Suprapubic skin (tissue), 4 donors: ENCODE results near the gene GPATCH4. TPM values are rescaled to one million over a fixed set of nuclear protein-coding genes. Genes with fewer than 3 reads are reported as not detected.
"Not testable (repeated sequence)": the region's sequence is repeated elsewhere in the genome, so short reads cannot be mapped to it uniquely, and the experiment has no call there.

ENCODE experiments used
- DNase-seq, 2 donors: peaks; one replicate each; pipeline ENCODE4 v3.0.0-alpha.2; 2019; ENCODE audit warnings: low spot score in 2 of 2
- H3K27ac ChIP-seq: fragments of 200-600 bp; sonication (generic); one replicate; pipeline ENCODE4 v1.5.1; 2019
- H3K27me3 ChIP-seq: fragments of 200-600 bp; sonication (generic); one replicate; pipeline ENCODE4 v1.5.1; 2019
- H3K36me3 ChIP-seq: fragments of 200-600 bp; sonication (generic); one replicate; pipeline ENCODE4 v1.5.1; 2019
- H3K4me1 ChIP-seq: fragments of 200-600 bp; sonication (generic); one replicate; pipeline ENCODE4 v1.5.1; 2019
- H3K4me3 ChIP-seq: fragments of 200-600 bp; sonication (generic); one replicate; pipeline ENCODE4 v1.5.1; 2019; ENCODE audit warnings: mild to moderate bottlenecking
- H3K9me3 ChIP-seq: fragments of 200-600 bp; sonication (generic); one replicate; pipeline ENCODE4 v1.5.1; 2019
- CTCF ChIP-seq, 2 donors: fragments of 200-600 bp in 1 of 2; fragments of 450-650 bp in 1 of 2; sonication (generic) in 1 of 2; IDR thresholded peaks; one replicate each; pipeline ENCODE4 v1.5.1; 2016 to 2019; ENCODE audit warnings: antibody characterized with exemption in 2 of 2, mild to moderate bottlenecking in 1 of 2, moderate library complexity in 1 of 2
- EP300 ChIP-seq: sonication (generic); formaldehyde crosslinking; IDR thresholded peaks from one replicate; pipeline ENCODE4 v1.6.1; 2017; ENCODE audit warnings: antibody characterized with exemption
- POLR2A ChIP-seq, 2 donors: fragments of 450-650 bp; IDR thresholded peaks; one replicate each; pipeline ENCODE4 v1.6.1; 2017; ENCODE audit warnings: antibody characterized with exemption in 2 of 2, mild to moderate bottlenecking in 2 of 2, moderate library complexity in 2 of 2
- POLR2AphosphoS5 ChIP-seq, 3 donors: sonication (generic); formaldehyde crosslinking; IDR thresholded peaks; one replicate each; pipeline ENCODE4 v1.6.1; 2017; ENCODE audit warnings: antibody characterized with exemption in 3 of 3
- WGBS: methylation state at CpG from one replicate; pipeline ENCODE4 v1.1.5; 2018; 5-methylcytosine and 5-hydroxymethylcytosine counted together
- total RNA-seq, 4 donors: library from RNA; depleted of rRNA; stranded (reverse); fragments of >200 nt; gene quantifications; one replicate each; pipeline ENCODE4 v1.1.0, GENCODE V29; 2016

Gene GPATCH4
- total RNA-seq, 4 donors from 2014 or later = 15.9 to 25.1 (median 20.5) TPM

- Histone ChIP-seq H3K4me1 (peaks cover 16% of the 10 kb centered on the region), H3K4me3 (peak overlapping the region; percentile 57), H3K27me3 (no peaks in the 10 kb centered on the region), H3K27ac (peak overlapping the region; percentile 80), H3K36me3 (peaks cover 41% of the 10 kb centered on the region), H3K9me3 (no peaks in the 10 kb centered on the region)
- no peak for DNase-seq
- WGBS = 54% methylated on average over 11 of the region's 16 CpGs
- TF ChIP-seq POLR2A (IDR thresholded peaks at IDR 0.05) (no peak), CTCF (IDR thresholded peaks at IDR 0.05) (no peak), POLR2AphosphoS5 (IDR thresholded peaks at IDR 0.05) (no peak), EP300 (no peak)
Measured at GRCh38 chr1:156592158-156592909, 8.9 kb downstream of the GPATCH4 start.

- Histone ChIP-seq H3K4me1 (peaks cover 16% of the 10 kb centered on the region), H3K27ac (peak within 1 kb of the TSS; percentile 80), H3K4me3 (peak within 1 kb of the TSS; percentile 57), H3K27me3 (no peaks in the 10 kb centered on the region), H3K9me3 (no peaks in the 10 kb centered on the region), H3K36me3 (peaks cover 34% of the 10 kb centered on the region)
- WGBS = 1% methylated on average over 29 of the region's 60 CpGs
- peak in 1 of 2 donors; percentile 77 for DNase-seq
- TF ChIP-seq POLR2AphosphoS5 (IDR thresholded peaks at IDR 0.05) = peak in 1 of 3 donors; percentile 13
- TF ChIP-seq POLR2A (IDR thresholded peaks at IDR 0.05) = peak in 1 of 2 donors; percentile 61
- no peak for TF ChIP-seq EP300
Measured at GRCh38 chr1:156591432-156592157, 9.7 kb downstream of the GPATCH4 start, which contains the start of gene NAXE. TSS of gene NAXE (plus strand) at chr1:156591776. CDS start at chr1:156591805, 29 bp downstream.

- DNase-seq = no peak
- Histone ChIP-seq H3K36me3 (peaks cover 29% of the 10 kb centered on the region), H3K27me3 (no peaks in the 10 kb centered on the region), H3K27ac (peak overlapping the region; percentile 80), H3K9me3 (no peaks in the 10 kb centered on the region), H3K4me3 (peak overlapping the region; percentile 57), H3K4me1 (peaks cover 16% of the 10 kb centered on the region)
- no peak for TF ChIP-seq EP300
- no peak for TF ChIP-seq CTCF (IDR thresholded peaks at IDR 0.05)
- TF ChIP-seq POLR2AphosphoS5 (IDR thresholded peaks at IDR 0.05) = no peak
- TF ChIP-seq POLR2A (IDR thresholded peaks at IDR 0.05) = no peak
- 15% methylated on average over 6 of the region's 6 CpGs for WGBS
Measured at GRCh38 chr1:156591181-156591431, 10.2 kb downstream of the GPATCH4 start.

GRCh38 chr1:156590326-156591180 lies 10.7 kb downstream of the GPATCH4 start:
- no peak for DNase-seq
- peaks cover 16% of the 10 kb centered on the region for H3K4me1 ChIP-seq
- no peaks in the 10 kb centered on the region for H3K9me3 ChIP-seq
- TF ChIP-seq POLR2A (IDR thresholded peaks at IDR 0.05) (no peak), EP300 (no peak), POLR2AphosphoS5 (IDR thresholded peaks at IDR 0.05) (no peak), CTCF (IDR thresholded peaks at IDR 0.05) (no peak)
- peaks cover 23% of the 10 kb centered on the region for H3K36me3 ChIP-seq
- H3K27me3 ChIP-seq = no peaks in the 10 kb centered on the region
- peak overlapping the region; percentile 80 for H3K27ac ChIP-seq
- no peak overlapping the region for H3K4me3 ChIP-seq
- WGBS = 83% methylated on average over 10 of the region's 10 CpGs

- peaks cover 16% of the 10 kb centered on the region for H3K4me1 ChIP-seq
- peaks cover 13% of the 10 kb centered on the region for H3K36me3 ChIP-seq
- H3K4me3 ChIP-seq = no peak overlapping the region
- TF ChIP-seq CTCF (IDR thresholded peaks at IDR 0.05) (no peak), POLR2AphosphoS5 (IDR thresholded peaks at IDR 0.05) (no peak), POLR2A (IDR thresholded peaks at IDR 0.05) (no peak), EP300 (no peak)
- WGBS = 68% methylated on average over 5 of the region's 5 CpGs
- no peak overlapping the region for H3K27ac ChIP-seq
- H3K9me3 ChIP-seq = no peaks in the 10 kb centered on the region
- no peaks in the 10 kb centered on the region for H3K27me3 ChIP-seq
- DNase-seq = no peak
Measured at GRCh38 chr1:156589546-156589945, 11.7 kb downstream of the GPATCH4 start.

GRCh38 chr1:156587927-156588326 lies 13.4 kb downstream of the GPATCH4 start:
- H3K4me3 ChIP-seq, H3K36me3 ChIP-seq, H3K27ac ChIP-seq, H3K9me3 ChIP-seq, H3K27me3 ChIP-seq, DNase-seq: not testable (repeated sequence)
- 94% methylated on average over 8 of the region's 8 CpGs for WGBS
- peaks cover 16% of the 10 kb centered on the region for H3K4me1 ChIP-seq
